ENCODE results near the gene CAD.

- TF ChIP-seq, protein P1, sequence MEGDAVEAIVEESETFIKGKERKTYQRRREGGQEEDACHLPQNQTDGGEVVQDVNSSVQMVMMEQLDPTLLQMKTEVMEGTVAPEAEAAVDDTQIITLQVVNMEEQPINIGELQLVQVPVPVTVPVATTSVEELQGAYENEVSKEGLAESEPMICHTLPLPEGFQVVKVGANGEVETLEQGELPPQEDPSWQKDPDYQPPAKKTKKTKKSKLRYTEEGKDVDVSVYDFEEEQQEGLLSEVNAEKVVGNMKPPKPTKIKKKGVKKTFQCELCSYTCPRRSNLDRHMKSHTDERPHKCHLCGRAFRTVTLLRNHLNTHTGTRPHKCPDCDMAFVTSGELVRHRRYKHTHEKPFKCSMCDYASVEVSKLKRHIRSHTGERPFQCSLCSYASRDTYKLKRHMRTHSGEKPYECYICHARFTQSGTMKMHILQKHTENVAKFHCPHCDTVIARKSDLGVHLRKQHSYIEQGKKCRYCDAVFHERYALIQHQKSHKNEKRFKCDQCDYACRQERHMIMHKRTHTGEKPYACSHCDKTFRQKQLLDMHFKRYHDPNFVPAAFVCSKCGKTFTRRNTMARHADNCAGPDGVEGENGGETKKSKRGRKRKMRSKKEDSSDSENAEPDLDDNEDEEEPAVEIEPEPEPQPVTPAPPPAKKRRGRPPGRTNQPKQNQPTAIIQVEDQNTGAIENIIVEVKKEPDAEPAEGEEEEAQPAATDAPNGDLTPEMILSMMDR (IDR thresholded peaks at IDR 0.05; ENCODE audit: low read depth, low read length) = no peak
- no peak for TF ChIP-seq POLR2A (IDR thresholded peaks at IDR 0.05; ENCODE audit: extremely low read depth, insufficient read length)
- TF ChIP-seq MAX (IDR thresholded peaks at IDR 0.05; ENCODE audit: low read depth, low read length) = no peak
Observed at GRCh38 chr2:27204566-27204965, 12.6 kb upstream of the CAD start.

Data from NB4 (cell line).